ENCODE data around the gene PLEKHA7.

PLEKHA7 gene

GRCh38 chr11:16784097-16784496 is 230.1 kb downstream of the PLEKHA7 start:
- no peak for DNase-seq

DNA sequence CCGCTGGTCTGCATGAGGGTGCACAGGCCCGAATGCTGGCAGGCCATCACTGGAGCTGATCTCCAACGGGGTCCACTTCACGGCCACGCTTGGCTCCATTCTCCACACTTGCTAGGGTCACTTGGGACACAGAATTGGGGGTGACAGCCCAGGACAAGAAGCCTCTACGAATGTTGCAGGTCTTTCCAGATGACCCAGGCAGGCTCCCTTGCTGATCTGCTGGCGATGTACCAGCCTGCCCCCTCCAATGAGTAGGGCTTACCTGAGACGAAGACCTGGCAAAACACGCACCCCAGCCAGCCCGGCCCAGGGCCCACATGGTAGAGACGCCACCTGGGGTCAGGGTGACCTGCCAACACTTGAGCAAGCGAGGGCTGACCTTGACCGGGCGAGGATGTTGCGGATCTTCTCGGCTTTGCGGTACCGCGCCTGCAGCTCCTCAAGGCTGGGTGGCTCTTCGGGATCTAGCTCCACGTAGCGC is 230.9 kb downstream of the PLEKHA7 start:
- no peak for DNase-seq

GRCh38 chr11:16781936-16782919 is 232.0 kb downstream of the PLEKHA7 start:
- no peak for DNase-seq

DNA sequence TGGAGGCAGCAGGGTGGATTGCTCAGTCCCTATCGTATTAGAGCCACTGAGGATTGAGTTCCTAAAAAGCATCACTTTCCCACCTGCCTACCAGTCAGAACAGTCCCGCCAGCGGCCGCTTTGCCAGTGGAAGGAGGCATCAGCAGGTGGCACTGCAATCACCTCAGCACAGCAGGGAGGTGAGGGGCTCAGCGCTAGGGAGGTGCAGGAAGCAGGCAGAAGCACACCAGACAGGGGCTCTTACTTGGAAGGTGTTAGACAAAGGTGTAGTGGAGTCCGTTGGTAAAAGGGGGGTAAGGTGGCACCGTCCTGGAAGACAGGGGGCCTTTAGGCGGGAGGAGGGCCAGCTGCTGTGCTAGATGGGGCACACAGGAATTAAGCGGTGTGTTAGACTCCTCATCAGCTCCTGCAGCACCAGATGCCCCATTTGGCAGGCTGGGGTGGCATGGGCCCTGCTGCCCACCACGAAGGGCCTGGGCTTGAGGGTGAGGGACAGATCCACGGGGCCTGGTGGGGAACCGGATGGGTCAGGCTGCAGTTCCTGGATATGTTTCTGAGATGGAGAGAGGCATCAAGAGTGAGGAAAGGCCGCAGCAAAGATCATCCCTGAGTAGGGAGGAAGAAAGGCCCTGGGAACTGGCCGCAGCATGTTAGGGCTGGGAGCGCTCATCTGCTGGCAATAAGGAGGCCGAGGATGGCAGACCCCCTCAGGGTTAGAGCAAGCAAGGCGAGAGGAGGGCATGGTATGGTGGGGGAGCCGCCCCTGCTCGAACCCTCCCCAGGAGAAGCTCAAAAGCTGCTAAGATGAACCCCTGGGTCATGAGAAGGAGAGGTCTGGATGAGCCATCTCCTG is 233.3 kb downstream of the PLEKHA7 start:
- DNase-seq: no peak

GRCh38 chr11:16780146-16780545 is 234.1 kb downstream of the PLEKHA7 start:
- no peak for DNase-seq

- DNase-seq: no peak
These were observed 234.8 kb downstream of the PLEKHA7 start for GRCh38 chr11:16779436-16779835.

- DNase-seq: no peak
These were observed 235.3 kb downstream of the PLEKHA7 start for GRCh38 chr11:16778876-16779275.

DNA sequence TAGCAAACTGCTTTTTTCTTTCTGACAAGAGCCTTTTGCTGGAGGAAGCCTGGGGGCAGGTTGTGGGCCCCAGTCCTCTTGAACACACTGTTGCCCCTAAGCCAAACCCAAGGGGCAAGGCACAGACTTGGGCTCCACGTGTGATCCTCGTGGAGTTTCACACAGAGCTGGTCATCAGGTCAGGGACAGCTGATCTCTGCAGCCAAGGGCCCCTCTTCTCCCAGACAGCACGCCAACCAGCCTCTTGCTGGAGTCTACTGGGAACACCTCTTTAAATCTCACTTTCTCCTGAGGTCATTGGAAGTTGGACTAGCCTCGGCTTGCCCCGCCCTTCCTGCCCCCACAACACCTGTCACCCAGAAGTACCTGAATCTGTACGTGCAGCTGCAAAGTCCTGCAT is 235.9 kb downstream of the PLEKHA7 start:
- peak; percentile 16 for DNase-seq

DNA sequence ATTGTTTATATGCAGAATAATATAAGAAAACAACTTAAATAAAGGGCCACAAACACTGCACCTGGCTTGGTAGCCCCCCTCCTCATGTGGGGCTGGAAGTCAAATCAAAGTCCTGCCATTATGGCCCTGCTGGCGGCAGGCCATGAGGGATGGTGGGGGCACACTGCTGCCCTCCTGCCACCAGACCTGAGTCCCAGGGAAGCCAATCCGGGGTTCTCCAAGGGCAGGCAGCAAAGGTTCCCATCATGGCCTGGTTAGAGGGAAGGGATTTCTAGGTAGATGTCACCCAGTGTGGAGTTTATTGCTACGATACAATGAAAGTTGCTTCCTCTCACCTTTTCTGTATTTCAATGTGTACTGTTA is 236.6 kb downstream of the PLEKHA7 start:
- DNase-seq: no peak

DNA sequence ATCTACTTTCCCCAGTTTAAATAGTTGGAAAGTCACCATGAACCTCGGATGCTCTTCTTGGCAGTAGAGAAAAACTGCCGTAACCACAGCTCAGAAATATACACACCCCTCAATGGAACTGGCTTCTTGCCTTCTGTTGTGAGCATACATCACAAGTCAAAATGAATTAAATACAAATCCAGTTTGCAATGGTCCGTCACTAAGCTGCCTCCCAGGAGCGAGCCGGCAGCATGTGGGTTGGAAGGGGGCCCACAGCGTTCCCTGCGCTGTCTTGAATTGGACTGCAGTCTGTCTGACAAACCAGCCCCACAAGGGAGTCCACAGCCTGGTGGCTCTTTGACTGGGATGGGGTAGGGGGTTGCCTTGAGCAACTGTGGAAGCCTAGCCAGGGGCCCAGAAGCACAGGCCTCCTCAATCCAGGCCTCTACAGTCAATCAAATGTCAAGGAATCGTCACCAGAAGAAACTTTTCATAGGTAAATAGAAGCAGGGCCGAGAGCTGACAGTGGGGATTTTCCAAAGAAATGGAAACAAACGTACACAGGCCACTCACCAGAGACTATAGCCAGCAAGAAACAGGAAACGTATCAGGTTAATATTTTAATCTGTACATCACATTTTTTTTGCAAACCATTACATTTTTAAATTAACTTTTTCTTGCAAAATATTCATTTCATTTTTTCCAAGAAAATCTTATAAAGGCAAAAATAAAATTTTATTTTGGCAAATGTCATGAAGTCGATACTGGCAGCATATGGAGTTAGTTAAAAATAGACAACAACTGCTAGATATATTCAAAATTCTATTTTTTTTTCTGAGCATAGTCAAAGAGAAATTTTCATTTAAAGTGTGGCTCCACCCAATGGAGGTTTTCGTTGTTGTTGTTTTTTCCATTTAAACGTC is 237.3 kb downstream of the PLEKHA7 start:
- peak; percentile 86 for DNase-seq

- no peak for DNase-seq
These were observed 238.5 kb downstream of the PLEKHA7 start for GRCh38 chr11:16775614-16776283.

DNA sequence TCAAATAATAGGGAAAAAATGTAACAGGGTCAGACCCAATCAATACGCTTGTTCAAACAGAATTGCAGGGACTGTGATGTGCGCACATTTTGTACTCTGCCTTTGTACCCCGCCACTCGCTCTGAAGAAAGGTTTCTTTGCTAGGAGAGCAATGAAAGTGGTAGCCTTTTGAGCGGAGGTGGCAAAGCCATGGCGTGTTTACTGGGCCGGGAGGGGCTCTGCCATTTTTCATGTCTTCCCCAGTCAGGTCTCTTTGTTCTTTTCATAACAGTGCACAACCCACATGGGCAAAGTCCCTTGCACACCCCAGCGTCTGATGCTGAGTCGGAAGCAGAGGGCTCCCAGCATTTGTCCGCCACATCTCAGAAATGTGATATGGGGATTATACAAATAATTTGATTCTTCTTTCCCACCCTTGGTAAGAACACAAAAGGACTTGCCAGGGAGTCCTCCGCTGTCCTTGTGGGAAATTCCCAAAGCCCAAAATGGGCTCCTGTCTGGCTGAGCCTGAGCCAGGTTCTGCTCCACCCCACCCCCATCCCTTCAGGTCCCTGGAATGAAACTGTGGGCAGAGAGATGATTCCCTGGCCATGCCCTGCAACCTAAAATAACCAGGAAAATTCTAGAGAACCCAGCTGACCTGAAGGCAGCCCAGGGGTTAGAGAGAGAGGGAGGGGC is 239.1 kb downstream of the PLEKHA7 start:
- DNase-seq: no peak

GRCh38 chr11:16773981-16774935 is 240.0 kb downstream of the PLEKHA7 start:
- no peak for DNase-seq

DNA sequence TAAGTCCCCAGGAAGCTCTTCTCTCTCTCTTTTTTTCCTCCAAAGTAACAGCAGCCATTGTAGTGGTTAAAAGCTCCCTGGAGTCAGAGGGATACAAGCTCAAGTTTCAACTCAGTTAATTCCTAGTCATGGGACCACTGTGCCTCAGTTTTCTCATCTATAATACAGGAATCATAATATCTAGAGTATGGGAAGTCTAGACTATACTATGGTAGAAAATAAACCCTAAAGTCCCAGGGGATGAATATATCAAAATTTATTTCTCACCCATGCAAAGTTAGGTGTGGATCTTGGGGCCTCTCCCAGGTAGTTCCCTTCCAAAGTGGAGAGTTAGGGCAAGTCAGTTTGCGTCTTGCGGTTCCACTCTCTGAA is 242.1 kb downstream of the PLEKHA7 start:
- DNase-seq: no peak

DNA sequence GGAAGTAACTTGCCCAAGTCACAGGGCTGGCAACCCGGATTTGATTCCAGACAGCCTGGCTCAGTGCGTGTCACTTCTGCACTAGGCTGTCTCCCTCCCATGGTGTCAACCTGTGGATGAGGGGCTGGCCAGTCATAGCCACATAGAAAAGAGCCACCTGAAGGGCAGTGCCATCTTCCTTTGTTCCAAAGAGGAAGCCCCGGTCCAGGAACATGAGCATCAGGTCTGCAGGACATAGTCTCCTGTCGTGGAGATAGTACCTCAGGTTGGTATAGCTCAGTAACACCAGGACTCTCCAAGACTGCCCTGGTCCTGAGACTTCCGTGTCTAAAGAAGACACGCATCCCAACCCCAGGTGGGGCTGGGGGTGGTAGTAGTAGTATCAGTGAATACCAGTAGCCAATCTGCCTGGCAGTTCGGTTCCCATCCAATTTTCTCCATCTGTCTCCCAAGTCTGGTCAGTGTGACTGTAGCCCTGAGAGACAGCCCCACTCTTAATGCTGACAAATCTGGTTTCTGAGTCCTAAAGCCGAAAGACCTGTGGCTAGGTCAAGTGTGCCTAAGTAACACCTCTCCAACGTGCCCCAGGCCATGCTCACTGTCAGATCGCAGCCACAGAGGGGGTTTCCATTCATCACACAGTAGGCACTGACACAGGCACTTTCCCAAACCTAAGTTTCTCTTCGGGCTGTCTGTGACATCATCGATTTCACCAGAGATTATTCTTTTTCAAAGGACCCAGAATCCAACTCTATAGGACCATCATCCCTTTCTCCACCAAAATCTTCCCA is 242.7 kb downstream of the PLEKHA7 start:
- DNase-seq: no peak

GRCh38 chr11:16770016-16770415 is 244.2 kb downstream of the PLEKHA7 start:
- DNase-seq: no peak

GRCh38 chr11:16769386-16769785 is 244.8 kb downstream of the PLEKHA7 start:
- DNase-seq: no peak

- no peak for DNase-seq
These were observed 246.3 kb downstream of the PLEKHA7 start for GRCh38 chr11:16767957-16768356.

- no peak for DNase-seq
These were observed 247.1 kb downstream of the PLEKHA7 start for GRCh38 chr11:16767137-16767536.

Data from DMS79 (cell line).